T-helper 1 cell (primary cell): ENCODE measurements around the gene ARSG.
"Not testable (repeated sequence)": the region's sequence is repeated elsewhere in the genome, so short reads cannot be mapped to it uniquely, and the experiment has no call there.

ENCODE experiments used
- DNase-seq, 5 donors: peaks; one replicate each; pipeline ENCODE4 v3.0.0-alpha.2; 2012 to 2020

ARSG gene

GRCh38 chr17:68306819-68307218, 15.5 kb downstream of the ARSG start:
- no peak for DNase-seq

DNA sequence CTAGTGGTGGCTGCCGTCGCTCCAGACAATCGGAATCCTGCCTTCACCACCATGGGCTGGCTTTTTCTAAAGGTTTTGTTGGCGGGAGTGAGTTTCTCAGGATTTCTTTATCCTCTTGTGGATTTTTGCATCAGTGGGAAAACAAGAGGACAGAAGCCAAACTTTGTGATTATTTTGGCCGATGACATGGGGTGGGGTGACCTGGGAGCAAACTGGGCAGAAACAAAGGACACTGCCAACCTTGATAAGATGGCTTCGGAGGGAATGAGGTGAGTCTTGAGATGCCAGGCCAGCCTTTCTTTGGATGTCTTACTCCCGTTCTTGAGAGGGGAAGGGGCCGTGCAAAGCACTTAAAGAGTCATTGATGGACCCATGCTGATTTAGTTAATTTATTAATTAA, 16.1 kb downstream of the ARSG start:
- no peak for DNase-seq

DNA sequence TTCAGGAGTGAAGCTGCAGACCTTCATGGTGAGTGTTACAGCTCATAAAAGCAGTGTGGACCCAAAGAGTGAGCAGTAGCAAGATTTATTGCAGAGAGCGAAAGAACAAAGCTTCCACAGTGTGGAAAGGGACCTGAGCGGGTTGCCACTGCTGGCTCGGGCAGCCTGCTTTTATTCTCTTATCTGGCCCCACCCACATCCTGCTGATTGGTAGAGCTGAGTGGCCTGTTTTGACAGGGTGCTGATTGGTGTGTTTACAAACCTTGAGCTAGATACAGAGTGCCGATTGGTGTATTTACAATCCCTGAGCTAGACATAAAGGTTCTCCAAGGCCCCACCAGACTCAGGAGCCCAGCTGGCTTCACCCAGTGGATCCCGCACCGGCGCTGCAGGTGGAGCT, 17.2 kb downstream of the ARSG start:
- DNase-seq, result not testable (repeated sequence)

GRCh38 chr17:68309066-68309670, 17.9 kb downstream of the ARSG start:
- DNase-seq, result not testable (repeated sequence)

DNA sequence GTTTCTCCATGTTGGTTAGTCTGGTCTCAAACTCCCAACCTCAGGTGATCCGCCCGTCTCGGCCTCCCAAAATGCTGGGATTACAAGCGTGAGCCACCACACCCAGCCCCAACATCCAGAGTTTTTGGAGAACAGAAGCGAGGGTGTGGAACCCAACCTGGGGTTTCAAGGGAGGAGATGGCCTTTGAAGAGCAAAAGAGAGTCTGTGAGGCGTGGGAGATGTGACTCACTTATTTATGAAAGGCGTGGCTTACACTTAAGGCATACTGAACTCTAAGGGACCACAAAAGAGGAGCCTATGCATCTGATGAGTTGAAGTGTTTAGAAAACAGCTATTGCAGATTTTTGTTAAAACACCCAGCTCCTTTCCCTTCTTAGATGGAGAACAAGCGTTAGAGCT, 18.9 kb downstream of the ARSG start:
- DNase-seq, result peak in 1 of 5 donors; percentile 65

DNA sequence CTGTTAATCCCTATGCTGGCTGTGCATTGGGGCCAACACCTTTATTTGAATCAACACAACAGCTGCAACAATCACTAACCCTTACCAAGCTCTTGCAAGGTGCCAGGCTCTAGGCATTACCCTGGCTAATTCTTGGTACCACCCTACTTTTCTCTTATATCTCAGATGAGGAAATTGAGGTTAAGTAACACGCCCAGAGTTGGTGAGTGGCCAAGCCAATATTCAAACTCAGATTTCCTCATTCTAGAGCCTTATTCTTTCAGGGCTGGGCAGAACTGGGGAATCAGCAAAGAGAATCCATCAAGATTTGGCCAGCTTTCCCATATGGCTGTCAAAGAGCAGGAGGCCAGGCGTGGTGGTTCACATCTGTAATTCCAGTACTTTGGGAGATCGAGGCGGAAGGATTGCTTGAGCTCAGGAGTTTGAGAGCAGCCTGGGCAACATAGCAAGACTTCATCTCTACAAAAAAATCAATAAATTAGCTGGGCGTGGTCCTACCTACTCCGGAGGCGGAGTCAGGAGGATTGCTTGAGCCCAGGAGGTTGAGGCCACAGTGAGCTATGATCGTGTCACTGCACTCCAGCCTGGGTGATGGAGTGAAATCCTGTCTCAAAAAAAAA, 23.7 kb downstream of the ARSG start:
- DNase-seq, result peak in 1 of 5 donors; percentile 70

DNA sequence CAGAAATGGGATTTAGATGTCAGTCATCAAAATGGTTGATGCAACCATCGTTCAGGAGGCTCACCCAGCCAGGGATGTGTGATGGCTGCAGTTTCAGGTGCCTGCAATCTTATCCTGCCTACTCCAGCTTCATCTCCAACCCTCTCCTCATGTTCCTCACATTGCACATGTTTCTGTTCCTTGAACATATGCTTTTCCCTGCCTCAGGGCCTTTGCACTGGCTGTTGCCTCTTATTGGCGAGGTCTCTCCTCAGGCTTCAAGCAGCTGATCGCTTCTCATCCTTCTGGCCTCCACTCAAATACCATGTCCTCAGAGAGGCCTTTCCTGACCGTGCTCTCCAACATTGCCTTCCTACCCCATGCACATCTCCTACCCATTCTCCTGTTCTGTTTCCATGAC, 24.6 kb downstream of the ARSG start:
- DNase-seq, result no peak

DNA sequence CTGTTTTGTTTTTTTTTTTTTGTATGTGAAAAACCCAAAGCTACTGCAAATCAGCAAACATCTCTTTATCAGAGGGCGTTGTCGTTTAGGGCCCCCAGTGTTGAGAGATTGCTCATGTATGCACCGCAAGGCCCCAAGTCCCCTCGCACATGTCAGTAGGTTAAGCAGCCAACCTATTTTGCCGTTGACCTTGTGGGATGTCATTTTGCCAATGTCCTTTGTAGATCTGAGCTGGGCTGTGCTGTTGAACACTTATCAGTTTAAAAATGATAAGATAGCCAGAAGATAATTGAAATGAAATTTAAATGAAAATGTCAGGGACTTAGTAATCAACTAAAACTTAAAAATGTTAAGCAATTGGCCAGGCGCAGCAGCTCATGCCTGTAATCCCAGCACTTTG, 26.2 kb downstream of the ARSG start:
- no peak for DNase-seq

DNA sequence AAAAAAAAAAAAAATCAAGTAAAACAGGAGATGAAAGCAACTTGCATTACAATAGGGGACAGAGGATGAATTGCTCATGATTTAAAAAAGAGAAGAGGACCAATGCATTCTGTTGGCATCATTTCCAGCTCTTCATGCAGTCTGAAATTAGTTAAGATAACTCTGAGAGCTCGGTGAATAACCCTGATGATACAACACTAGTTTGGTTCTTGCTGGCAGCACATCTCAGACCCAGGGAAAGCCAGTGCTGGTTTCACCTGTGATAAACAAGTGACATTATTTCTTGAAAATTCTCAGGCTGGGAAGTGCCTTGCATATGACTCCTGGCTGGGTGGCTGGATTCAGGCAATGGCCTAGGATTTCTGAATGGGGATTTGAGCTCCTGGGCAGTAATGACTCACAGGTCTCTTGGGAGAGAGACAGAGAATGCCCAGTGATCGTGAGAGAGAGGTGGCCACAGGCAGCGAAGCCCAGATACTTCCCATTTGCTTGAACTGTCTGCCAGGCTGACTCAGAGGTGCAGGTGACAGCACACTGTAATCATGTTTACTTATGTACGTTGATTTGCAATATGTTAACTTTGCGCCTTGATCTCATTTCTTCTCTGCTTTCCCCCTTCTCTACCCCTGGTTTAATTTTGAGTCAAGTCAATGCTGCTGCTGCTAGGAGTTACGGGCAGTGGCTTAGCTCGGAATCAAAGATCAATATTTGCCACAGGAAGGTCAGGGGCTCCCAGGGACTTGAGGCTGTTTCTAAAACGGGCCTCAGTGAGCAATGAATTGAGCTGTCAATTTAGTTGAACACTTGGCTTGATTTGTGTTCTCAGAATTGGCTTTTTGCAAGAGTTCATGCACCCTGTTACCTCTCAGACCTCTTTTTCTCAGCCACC, 27.1 kb downstream of the ARSG start:
- DNase-seq, result no peak

DNA sequence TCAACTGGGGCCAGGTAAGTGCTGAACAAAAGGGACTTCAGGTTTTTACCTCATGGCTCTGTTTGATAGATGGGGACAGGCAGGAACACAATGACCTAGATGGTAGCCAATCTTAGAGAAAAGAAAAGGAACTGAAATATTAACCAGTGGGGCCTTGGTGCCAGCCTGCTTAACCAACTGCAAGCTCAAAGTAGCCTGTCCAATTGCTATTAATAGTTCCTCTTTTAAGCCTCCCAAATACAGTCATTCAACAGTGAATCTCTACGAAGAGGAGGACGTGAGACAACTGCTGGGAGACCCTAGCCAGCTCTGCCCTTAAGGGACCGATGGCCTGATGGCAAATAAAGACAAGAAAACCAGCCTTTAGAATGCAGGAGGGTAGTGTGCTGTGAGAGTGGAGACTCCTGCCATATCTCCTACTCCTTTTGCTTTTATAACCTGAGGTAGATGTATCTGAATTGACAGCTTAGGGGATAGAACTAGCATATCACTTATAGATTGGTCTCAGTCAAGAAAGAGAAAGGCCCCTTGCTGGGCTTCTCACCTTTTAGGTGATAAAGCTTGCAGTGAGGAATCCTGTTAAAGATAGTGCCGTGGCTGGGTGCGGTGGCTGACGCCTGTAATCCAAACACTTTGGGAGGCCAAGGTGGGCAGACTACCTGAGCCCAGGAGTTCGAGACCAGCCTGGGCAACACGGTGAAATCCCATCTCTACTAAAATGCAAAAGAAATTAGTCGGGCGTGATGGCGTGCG, 28.3 kb downstream of the ARSG start:
- DNase-seq, result no peak

- DNase-seq, result no peak
These were observed 29.1 kb downstream of the ARSG start for GRCh38 chr17:68320311-68320865.

- no peak for DNase-seq
These were observed 29.8 kb downstream of the ARSG start for GRCh38 chr17:68320943-68321555.

GRCh38 chr17:68321556-68321954, 30.3 kb downstream of the ARSG start:
- DNase-seq, result no peak

DNA sequence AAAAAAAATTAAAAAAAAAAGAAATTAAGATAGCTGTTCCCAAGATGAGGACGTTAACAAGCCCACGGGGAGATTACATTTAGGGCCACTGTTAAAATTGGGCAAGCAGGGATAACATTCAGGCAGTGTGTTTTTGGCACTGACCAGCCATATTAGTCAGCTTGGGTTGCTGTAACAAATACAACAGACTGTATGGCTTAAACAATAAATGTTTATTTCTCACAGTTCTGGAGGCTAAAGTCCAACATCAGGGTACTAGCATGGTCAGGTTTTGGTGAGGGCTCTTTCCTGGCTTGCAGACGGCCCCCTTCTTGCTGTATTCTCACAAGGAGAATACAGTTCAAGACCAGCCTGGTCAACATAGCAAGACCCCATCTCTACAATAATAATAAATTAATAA, 31.3 kb downstream of the ARSG start:
- DNase-seq, result no peak

DNA sequence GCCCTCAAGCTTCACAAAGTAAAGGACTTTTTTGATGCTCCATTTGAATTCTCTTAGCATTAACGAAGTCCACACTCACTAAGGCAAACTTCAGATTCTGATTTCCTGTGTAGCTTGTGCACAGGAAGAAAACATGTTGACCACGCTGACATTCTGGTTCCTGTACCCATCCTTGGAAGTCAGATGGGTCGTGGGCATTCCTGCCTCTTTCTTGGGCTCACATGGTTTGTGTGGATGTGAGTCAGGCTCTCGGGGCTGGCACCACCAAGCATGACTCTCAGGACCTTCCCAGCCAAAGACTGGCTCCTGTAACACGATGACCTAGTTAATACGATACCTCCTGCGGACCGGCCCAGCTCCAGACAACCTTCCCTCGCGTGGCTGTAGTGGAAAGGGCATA, 32.8 kb downstream of the ARSG start:
- no peak for DNase-seq

- no peak for DNase-seq
These were observed 33.5 kb downstream of the ARSG start for GRCh38 chr17:68324654-68325336.

GRCh38 chr17:68325961-68326360, 34.7 kb downstream of the ARSG start:
- no peak for DNase-seq

GRCh38 chr17:68326681-68327080, 35.4 kb downstream of the ARSG start:
- no peak for DNase-seq

DNA sequence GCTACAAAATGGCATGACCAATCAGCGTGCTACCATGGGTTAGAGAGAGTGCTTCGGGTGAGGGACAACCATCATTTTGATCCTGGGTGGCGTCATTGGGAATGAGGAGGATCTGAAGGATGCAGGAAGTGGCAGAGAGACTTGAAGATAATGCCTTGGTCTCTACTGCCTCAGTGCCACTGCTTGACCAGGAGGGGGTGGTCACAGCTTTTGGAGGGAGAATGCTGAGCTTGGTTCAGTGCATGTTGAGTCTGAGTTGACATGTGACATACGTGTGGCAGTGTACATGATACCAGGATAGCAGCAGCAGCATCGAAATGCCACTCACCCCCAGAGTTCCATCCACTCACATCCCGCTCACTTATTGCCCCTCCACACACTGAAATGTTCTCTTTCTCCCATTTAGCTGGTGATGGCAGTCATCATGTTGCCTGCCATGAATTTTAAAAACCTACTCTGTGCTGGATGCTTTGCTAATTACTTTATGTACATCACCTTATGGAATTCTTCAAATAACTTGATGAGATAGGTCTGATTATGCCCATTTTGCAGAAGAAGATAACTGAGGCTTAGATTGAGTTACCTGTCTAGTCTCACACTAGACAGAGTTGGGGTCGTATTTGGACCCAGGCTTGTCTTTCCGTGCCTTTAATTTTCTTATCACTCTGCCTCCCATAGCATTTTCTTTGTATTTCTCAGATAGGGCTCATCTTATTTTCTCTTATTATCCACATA, 36.7 kb downstream of the ARSG start:
- peak in 1 of 5 donors; percentile 42 for DNase-seq

- DNase-seq, result no peak
These were observed 37.4 kb downstream of the ARSG start for GRCh38 chr17:68328676-68329075.

GRCh38 chr17:68329331-68329730, 38.0 kb downstream of the ARSG start:
- no peak for DNase-seq
